GM21381 (cell line): ENCODE measurements around the gene RYR2.
"Not testable (repeated sequence)": the region's sequence is repeated elsewhere in the genome, so short reads cannot be mapped to it uniquely, and the experiment has no call there.

Source experiments
- ATAC-seq: cut with Tn5 transposase; IDR thresholded peaks from one replicate; pipeline ENCODE4 v1.9.1; 2021; ENCODE audit warnings: mild to moderate bottlenecking, moderate library complexity; ENCODE audit not compliant: unreplicated experiment

The RYR2 gene

GRCh38 chr1:237074371-237075117 lies 32.6 kb downstream of the RYR2 start:
- no peak for ATAC-seq

DNA sequence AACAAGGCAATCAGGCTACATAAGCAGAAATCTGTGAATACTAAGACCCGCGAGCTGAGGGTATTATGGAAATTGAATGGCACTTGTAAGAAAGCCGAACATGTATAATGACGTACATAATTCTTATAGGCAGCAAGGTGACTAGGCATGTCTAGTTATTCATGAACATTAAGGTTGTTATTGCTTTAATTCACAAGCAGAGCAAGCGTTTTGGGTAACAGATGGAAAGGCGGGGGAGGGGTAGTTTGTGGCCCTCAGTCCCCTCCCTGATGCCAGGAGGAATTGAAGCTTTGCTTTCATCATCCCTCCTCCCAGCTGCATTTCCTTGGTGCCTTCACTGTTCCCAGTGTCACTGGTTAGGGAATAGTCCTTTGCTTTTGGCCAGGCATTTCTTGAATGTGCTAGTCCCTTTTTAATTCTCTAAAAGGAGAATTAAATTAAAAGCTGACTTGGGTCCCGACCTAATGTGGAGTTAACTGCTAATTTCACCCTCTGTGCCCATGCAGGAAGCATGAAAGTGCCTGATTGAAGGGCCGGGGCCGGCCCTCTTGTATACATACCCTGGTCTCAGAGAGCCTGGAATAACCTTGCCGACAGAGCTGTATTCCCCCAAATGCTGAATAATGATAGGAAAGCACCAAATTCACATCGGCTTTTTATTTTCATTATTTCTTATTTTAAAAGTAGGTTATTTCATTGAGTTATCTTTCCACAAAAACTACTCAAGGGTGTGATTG lies 42.5 kb downstream of the RYR2 start:
- no peak for ATAC-seq

DNA sequence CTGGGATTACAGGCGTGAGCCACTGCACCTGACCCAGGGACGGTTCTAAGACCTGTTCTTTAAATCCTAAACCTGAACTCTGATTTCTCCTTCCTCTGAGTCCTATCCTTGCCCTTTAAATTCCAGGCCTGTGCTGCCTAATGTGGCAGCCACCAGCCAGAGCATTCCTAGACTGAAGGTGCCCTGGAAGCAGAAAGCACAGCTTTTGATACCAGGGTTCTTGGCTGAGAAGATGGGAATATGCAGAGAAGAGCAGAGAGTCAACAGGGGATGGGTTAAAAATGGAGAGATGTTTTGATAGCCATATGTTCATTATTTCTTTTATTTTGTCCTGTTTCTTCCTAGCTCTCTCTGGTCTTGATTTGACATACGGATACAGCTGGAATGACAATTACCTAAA lies 49.7 kb downstream of the RYR2 start:
- ATAC-seq, result no peak

DNA sequence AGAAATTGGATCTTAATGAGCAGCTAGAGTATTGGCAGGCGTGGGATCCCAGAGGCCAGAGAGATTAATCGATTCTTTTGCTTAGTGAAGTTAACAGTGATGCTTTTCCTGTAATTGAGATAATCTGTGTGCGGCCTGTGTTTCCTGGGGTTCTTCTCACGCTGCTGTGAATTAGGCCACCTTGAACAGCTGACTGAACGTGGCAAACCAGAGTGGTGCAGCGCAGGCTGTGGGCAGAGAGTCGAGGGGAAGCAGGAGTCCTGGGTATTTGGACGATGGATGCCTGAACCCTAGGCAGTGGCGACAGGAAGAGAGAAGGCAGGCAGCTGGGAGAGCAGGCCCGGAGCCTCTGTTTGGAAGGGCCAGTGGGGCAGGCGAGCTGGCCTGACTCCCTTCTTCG lies 51.7 kb downstream of the RYR2 start:
- ATAC-seq, result no peak

- ATAC-seq, result no peak
Observed at GRCh38 chr1:237098541-237098940, 56.6 kb downstream of the RYR2 start.

GRCh38 chr1:237103021-237103420 lies 61.0 kb downstream of the RYR2 start:
- ATAC-seq, result no peak

DNA sequence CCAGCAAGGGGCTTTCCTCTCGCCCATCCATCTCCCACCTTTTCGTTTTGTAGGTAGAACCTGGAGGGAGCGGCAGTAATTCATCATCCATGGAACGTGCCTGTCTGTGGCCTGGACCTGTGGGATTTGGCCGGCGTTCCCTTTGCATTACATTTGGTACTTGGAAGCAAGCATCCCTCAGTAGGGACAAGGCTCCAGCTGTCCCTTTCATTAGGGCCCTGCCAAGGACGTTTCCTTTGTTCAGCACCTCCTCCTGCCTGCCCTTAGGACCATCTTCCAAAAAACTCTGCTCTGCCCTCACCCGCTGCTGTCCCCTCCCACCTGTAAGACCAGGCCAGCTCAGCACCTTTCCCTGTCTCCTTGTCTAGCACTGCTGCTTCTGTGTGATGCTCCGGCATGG lies 62.1 kb downstream of the RYR2 start:
- ATAC-seq, result no peak

DNA sequence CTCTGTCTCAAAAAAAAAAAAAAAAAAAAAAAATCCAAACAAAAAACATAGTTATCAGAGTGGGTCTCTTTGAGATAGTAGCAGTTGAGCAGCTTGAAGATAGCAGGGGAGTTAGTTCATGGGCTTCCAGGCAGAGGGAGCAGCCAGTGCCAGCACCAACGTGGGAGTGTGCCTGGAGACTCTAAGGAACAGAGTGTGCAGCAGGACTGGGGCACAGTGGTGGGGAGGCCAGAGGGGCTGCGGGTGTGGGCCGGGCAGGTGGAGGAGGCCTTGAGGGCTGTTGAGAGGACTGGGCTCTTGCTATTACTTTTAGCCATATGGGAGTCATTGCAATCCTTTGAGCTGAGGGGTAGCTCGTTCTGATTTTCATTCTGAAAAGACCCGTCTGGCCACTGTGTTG lies 63.8 kb downstream of the RYR2 start:
- ATAC-seq, result no peak

DNA sequence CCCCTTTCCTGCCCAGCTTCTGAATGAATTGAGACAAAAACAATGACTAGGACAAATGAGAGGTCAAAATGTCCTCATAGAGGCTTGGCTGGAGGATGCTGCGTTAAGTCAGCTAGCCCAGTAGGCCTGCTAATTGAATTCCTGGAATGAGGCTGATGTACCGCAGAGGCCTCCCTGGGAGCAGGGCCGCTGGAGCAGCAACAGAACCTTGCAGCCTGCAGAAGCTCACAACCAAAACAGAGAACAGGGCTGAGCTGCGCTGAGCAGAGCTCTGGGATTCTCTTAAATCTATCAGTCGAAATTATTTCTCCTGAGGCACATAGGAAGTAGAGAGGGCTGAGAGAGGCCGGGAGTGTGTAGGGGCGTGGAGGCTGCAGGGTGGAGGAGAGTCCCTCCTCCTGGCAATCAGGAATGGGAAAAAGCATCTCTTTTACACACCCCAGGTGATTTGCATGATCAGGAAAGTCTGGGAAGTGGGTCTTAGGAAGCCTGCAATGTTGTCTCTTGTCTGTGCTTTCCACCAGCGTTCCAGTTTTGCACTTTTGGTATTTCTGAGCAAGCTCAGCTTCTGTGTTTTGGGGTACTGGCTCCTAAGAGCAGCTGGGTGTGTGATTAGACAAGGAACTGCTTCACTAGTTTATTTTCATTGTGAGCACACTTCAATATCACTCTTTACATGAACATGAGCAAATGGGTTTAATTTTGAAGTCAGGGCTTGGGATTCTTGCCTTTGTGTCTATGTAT lies 66.5 kb downstream of the RYR2 start:
- no peak for ATAC-seq

- ATAC-seq, result no peak
Observed at GRCh38 chr1:237111807-237112206, 69.8 kb downstream of the RYR2 start.

DNA sequence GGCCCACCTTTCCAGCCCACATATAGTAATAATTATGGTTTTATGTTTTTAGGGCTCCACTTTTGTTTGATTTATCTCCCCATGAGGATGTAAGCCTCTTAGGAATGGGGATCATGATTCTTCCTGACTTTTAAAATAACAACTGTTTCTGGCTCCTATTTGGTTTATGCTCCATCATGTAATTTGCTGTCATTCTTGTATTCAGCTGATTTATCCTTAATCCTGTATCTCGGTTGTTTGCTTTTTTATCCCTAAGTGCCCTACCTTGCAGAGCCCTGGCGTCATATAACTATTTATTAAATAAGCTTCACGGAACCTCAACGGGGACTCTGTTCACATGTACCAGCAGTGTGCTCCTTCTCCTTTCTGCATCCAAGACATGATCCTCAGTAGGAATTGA lies 70.7 kb downstream of the RYR2 start:
- no peak for ATAC-seq

DNA sequence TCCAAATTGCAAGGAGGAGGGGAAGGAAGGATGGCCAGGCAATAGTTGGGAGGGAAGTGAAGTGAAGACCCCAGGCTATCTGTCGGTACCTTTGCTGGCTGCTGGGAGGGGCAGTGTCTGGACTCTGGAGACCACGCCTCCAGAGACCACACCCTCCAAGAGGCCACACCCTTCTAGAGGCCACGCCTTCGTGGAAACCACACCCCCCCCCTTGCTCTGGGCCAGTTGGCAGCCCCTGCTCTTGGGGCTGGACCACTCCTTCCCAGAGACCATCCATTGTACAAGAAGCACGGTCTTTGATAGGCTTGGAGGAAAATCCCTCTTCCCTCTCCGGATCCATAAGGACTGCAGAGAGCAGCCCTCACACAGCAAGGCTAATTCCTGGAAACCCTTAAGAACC lies 73.1 kb downstream of the RYR2 start:
- no peak for ATAC-seq

- ATAC-seq, result no peak
Observed at GRCh38 chr1:237119091-237119490, 77.1 kb downstream of the RYR2 start.

GRCh38 chr1:237120683-237121082 lies 78.7 kb downstream of the RYR2 start:
- no peak for ATAC-seq

DNA sequence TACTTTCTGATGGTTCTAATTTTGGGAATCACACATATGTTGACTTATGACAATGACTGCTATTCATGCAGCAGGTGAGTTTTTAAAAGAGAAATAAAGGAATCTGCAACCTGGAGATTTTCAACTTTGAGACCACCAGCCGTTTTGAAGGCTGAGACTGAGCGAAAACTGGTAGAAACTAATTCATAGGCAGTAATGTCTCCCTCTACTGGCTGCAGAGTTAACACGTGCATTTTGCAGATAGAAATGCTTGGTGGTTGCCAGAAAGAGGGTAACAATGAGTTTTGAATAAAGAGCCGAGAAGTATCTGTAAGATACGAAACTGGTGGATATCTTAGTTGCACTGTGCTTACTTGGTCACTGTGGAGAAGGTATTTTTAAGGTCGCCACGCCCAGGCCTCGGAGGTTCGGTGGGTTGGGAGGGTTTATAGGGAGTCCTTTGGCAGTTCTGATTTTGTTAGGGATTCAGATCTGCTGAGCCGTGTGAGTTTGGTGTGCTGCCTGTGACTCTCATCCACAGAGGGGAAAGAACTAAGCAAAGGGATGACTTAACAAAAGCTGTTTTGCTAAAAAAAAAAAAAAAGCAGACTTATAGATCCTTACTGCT lies 83.0 kb downstream of the RYR2 start:
- ATAC-seq, result no peak

- no peak for ATAC-seq
Observed at GRCh38 chr1:237126180-237126579, 84.2 kb downstream of the RYR2 start.

DNA sequence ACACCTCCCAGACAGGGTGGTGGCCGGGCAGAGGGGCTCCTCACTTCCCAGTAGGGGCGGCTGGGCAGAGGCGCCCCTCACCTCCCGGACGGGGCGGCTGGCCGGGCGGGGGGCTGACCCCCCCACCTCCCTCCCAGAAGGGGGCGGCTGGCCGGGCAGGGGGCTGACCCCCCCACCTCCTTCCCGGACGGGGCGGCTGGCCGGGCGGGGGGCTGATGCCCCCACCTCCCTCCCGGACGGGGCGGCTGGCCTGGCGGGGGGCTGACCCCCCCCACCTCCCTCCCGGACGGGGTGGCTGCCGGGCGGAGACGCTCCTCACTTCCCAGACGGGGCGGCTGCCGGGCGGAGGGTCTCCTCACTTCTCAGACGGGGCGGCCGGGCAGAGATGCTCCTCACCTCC lies 85.3 kb downstream of the RYR2 start:
- not testable (repeated sequence) for ATAC-seq

- no peak for ATAC-seq
Observed at GRCh38 chr1:237133921-237134320, 91.9 kb downstream of the RYR2 start.

DNA sequence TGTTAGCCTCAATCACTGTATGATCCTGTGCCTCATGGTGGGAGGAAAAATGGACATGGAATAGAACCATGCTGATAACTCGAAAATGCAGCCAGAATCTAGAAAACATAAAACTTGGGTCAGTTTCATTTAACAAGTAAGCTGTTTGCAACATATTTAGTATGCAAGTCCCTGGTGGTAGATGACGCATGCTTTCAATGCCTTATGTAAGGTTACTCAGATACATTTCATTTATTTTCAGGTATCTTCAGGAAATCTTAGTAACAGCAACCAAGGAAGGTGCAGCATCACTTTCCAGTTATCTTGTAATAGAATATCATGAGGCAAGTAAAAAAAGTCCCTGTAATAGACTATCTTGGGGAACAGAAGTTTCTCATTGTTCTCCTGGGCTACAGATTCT lies 92.9 kb downstream of the RYR2 start:
- no peak for ATAC-seq

DNA sequence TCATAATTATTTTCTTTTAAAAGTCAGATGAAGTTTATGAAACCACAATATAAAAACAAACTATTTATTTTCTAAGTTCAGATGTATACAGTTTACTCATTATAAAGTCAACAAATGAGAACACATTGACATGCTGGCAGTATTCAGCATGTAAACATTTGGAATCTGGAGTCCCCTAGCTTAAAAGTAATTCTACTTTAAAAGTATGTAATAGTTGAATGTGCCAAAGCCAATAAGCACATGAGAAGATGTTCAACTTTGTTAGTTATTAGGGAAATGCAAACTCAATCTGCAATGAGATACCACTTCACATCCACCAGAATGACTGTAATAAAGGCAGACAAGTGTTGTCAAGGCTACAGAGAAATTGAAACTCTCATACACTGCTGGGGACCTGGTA lies 96.6 kb downstream of the RYR2 start:
- no peak for ATAC-seq

GRCh38 chr1:237139732-237140131 lies 97.7 kb downstream of the RYR2 start:
- no peak for ATAC-seq
